Aorta (tissue), 5 donors: Measurements from ENCODE around the gene TMEM9B. TPM values are rescaled to one million over a fixed set of nuclear protein-coding genes. Genes with fewer than 3 reads are reported as not detected.
A peak's percentile ranks its signal among the peaks of the same experiment; 100 is the strongest.

Source experiments
- ATAC-seq: fragments of 200-7000 bp; cut with Tn5 transposase; one replicate; pipeline ENCODE4 v1.9.1; 2022; ENCODE audit warnings: moderate library complexity; ENCODE audit not compliant: low FRiP score
- DNase-seq, 2 donors: peaks; one replicate each; pipeline ENCODE4 v3.0.0-alpha.2; 2020
- H3K27ac ChIP-seq, 2 donors: one replicate each; pipeline ENCODE4 v1.5.1; 2013; ENCODE audit warnings: low read length in 2 of 2, mild to moderate bottlenecking in 2 of 2, moderate library complexity in 2 of 2, control low read depth in 1 of 2, inconsistent platforms in 1 of 2, low read depth in 1 of 2
- H3K27me3 ChIP-seq, 2 donors: one replicate each; pipeline ENCODE4 v1.6.1; 2013; ENCODE audit warnings: control low read depth in 1 of 2, low read length in 1 of 2, mild to moderate bottlenecking in 1 of 2, moderate library complexity in 1 of 2; ENCODE audit not compliant: insufficient read depth in 2 of 2, control insufficient read depth in 1 of 2
- H3K36me3 ChIP-seq, 2 donors: one replicate each; pipeline ENCODE4 v1.6.1; 2013; ENCODE audit warnings: control low read depth in 1 of 2, low read length in 1 of 2, mild to moderate bottlenecking in 1 of 2; ENCODE audit not compliant: insufficient read depth in 2 of 2, control insufficient read depth in 1 of 2
- H3K4me1 ChIP-seq, 2 donors: one replicate each; pipeline ENCODE4 v1.6.1; 2013; ENCODE audit warnings: low read length in 2 of 2, control low read depth in 1 of 2, mild to moderate bottlenecking in 1 of 2, moderate library complexity in 1 of 2; ENCODE audit not compliant: insufficient read depth in 2 of 2, control insufficient read depth in 1 of 2
- H3K4me3 ChIP-seq, 2 donors: one replicate each; pipeline ENCODE4 v1.5.1; 2013; ENCODE audit warnings: low read length in 2 of 2, control low read depth in 1 of 2, mild to moderate bottlenecking in 1 of 2
- H3K9me3 ChIP-seq: one replicate; pipeline ENCODE4 v1.6.1; 2013; ENCODE audit warnings: mild to moderate bottlenecking, low read length; ENCODE audit not compliant: control insufficient read depth
- WGBS, 2 donors: extraction: QIAGEN DNeasy Blood & Tissue Kit; methylation state at CpG; one replicate each; pipeline ENCODE4 v1.1.7; 2013; 5-methylcytosine and 5-hydroxymethylcytosine counted together
- intact Hi-C, 2 donors: fragments of 100-400 bp; cut with DNase I; formaldehyde crosslinking; loops; one replicate each; pipeline versions ENCODE4 v1.14.2 to v1.15.0; 2022
- polyA plus RNA-seq, 2 donors: library from polyadenylated mRNA; stranded (reverse); fragments of 200-250 nt; gene quantifications; one replicate each; pipeline ENCODE4 v1.2.3, GENCODE V29; 2013
- total RNA-seq, 2 donors: library from RNA; stranded (reverse); fragmentation: NEBNext Ultra II Directional; extraction: Animal tissue kit (Norgen Biotek cat#: 25700); gene quantifications; one replicate each; pipeline ENCODE4 v1.2.1, GENCODE V29; 2021
- donor health status: healthy with polysubstance abuse.
- donor health status: Bipolar disorder and iron deficiency.
- donor health status: DM: no; HTN: no; CAD: no.
- donor health status: DM: no; HTN: no; CAD: no.
- donor health status: DM: yes; HTN: yes; CAD: no.

Gene TMEM9B
- total and polyA plus RNA-seq, 4 donors = 20.8 to 28.7 (median 24.8) TPM

- Histone ChIP-seq H3K4me3 (peak overlapping the region in 1 of 2 donors; percentile 35), H3K27ac (peak overlapping the region; percentile 25 to 30), H3K4me1 (peaks cover 0 to 11% of the 10 kb centered on the region in 2 donors), H3K27me3 (no peaks in the 10 kb centered on the region), H3K9me3 (no peaks in the 10 kb centered on the region), H3K36me3 (no peaks in the 10 kb centered on the region)
- 1 to 3% methylated on average over 9 of the region's 9 CpGs for WGBS, 2 donors
- DNase-seq = no peak
- no peak for ATAC-seq
- intact Hi-C loops = loop anchor here (2.0 to 5.0 kb wide), 4 partner anchors 45 to 232 kb away; partner anchors contain the start of genes RPL27A (in 1 of the 2) and TRIM66 (in 1 of the 2)
These were observed 50.1 kb downstream of the TMEM9B start for GRCh38 chr11:8913961-8914660.

GRCh38 chr11:8911029-8911823 is 53.0 kb downstream of the TMEM9B start, which contains the start of gene AKIP1:
Gene AKIP1 (plus strand): TSS chr11:8911189. CDS start chr11:8911450, 261 bp downstream.
- Histone ChIP-seq H3K36me3 (no peaks in the 10 kb centered on the region), H3K4me1 (peaks cover 0 to 5% of the 10 kb centered on the region in 2 donors), H3K9me3 (no peaks in the 10 kb centered on the region), H3K27ac (peak within 1 kb of the TSS; percentile 43 to 92), H3K4me3 (peak within 1 kb of the TSS; percentile 43 to 52), H3K27me3 (no peaks in the 10 kb centered on the region)
- DNase-seq (peak; percentile 98 to 99), ATAC-seq (peak; percentile 98)
- intact Hi-C loops = loop anchor here (5.0 kb wide), 2 partner anchors 226 to 229 kb away; partner anchors contain the start of genes RPL27A (in 1 of the 2) and TRIM66 (in 1 of the 2)
- WGBS, 2 donors = 0 to 1% methylated on average over 57 to 68 of the region's 68 CpGs

DNA sequence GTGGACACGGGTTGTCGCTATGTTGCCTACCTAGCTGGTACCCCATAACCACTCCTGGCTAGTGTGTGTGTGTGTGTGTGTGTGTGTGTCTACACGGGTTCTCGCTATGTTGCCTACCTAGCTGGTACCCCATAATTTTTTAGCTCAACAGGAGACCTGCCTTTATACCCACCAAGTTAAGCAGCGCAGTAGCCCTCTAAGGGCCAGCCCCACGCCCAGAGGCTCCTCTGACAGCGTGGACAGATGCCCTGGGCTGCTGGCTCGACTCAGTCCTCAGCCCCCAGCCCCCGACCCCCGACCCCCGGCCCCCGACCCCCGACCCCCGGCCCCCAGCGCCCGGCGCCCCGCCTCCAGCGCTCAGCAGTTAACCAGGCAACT is 53.6 kb downstream of the TMEM9B start:
- no peak for ATAC-seq
- intact Hi-C loops = loop anchor here (5.0 kb wide), 2 partner anchors 227 to 228 kb away; partner anchors contain the start of genes RPL27A (in 1 of the 2) and TRIM66 (in 1 of the 2)
- no peaks in the 10 kb centered on the region for H3K36me3 ChIP-seq
- DNase-seq = no peak
- H3K4me1 ChIP-seq = peaks cover 0 to 5% of the 10 kb centered on the region in 2 donors
- H3K9me3 ChIP-seq = no peaks in the 10 kb centered on the region
- 0 to 5% methylated on average over 9 to 19 of the region's 19 CpGs for WGBS, 2 donors
- H3K27me3 ChIP-seq = no peaks in the 10 kb centered on the region
- peak overlapping the region; percentile 3 to 34 for H3K4me3 ChIP-seq
- no peak overlapping the region for H3K27ac ChIP-seq

DNA sequence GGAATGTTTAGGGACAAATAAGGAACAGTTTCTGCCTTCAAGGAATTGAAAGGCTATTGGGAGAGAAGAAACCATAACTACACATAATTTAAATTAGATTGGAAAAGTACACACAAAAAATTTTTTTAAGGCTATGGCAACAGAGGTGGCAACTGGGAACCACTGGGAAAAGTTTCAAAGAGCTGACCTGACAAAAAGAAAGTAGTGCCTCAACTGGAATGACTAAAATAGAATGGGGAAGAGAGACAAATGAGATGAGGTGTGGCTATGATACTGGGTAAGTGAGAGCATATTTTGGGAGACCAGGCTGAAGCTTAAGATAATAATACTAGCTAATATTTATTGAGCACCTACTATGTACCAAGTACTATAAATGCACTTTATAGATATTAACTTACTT is 56.1 kb downstream of the TMEM9B start:
- no peaks in the 10 kb centered on the region for H3K4me1 ChIP-seq
- H3K36me3 ChIP-seq = no peaks in the 10 kb centered on the region
- no peaks in the 10 kb centered on the region for H3K27me3 ChIP-seq
- intact Hi-C loops = no loop called here
- no peak for ATAC-seq
- no peak overlapping the region for H3K27ac ChIP-seq
- no peaks in the 10 kb centered on the region for H3K9me3 ChIP-seq
- no peak for DNase-seq
- no peak overlapping the region for H3K4me3 ChIP-seq

- no peak for DNase-seq
- H3K36me3 ChIP-seq = no peaks in the 10 kb centered on the region
- 90 to 94% methylated on average over 1 of the region's 1 CpG for WGBS, 2 donors
- no peaks in the 10 kb centered on the region for H3K9me3 ChIP-seq
- no peak overlapping the region for H3K4me3 ChIP-seq
- no peak overlapping the region for H3K27ac ChIP-seq
- H3K4me1 ChIP-seq = no peaks in the 10 kb centered on the region
- H3K27me3 ChIP-seq = no peaks in the 10 kb centered on the region
- no peak for ATAC-seq
- intact Hi-C loops = no loop called here
These were observed 57.1 kb downstream of the TMEM9B start for GRCh38 chr11:8907116-8907515.

DNA sequence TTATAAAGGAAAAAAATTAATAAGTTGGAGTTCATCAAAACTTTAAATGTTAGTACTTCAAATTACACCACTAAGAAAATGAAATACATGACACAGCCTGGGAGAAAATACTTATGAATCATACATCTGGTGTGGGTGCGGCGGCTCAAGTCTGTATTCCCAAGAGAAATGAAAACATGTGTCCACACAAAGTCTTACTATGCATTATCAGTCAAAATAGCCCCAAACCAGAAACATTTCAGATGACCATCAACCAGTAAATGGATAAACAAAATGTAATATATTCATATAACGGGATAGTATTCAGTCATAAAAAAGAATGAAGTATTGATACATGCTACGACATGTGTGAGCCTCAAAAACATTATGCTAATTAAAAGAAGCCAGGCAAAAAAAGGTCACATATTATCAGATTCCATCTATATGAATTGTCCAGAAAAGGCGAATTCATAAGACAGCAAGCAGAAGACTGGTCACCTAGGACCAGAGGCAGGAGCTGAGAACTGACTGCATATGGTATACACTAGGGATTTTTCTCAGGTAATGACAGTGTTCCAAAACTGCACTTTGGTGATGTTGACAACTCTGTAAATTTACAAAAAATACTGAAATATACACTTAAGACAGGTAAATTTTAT is 58.6 kb downstream of the TMEM9B start:
- Histone ChIP-seq H3K9me3 (no peaks in the 10 kb centered on the region), H3K4me1 (no peaks in the 10 kb centered on the region), H3K27me3 (no peaks in the 10 kb centered on the region), H3K4me3 (no peak overlapping the region), H3K27ac (no peak overlapping the region), H3K36me3 (no peaks in the 10 kb centered on the region)
- DNase-seq = no peak
- WGBS, 2 donors = 54 to 63% methylated on average over 5 of the region's 5 CpGs
- intact Hi-C loops = no loop called here
- ATAC-seq = no peak

- Histone ChIP-seq H3K27me3 (no peaks in the 10 kb centered on the region), H3K36me3 (no peaks in the 10 kb centered on the region), H3K9me3 (peaks cover 3% of the 10 kb centered on the region), H3K27ac (no peak overlapping the region), H3K4me3 (no peak overlapping the region), H3K4me1 (no peaks in the 10 kb centered on the region)
- DNase-seq (no peak), ATAC-seq (no peak)
- intact Hi-C loops = no loop called here
These were observed 65.0 kb downstream of the TMEM9B start for GRCh38 chr11:8899119-8899753.
